Left renal pelvis (tissue), 4 donors: Measurements from ENCODE around the gene ASCC2. TPM values are rescaled to one million over a fixed set of nuclear protein-coding genes. Genes with fewer than 3 reads are reported as not detected.

Experiments
- DNase-seq, 4 donors: peaks; one replicate each; pipeline ENCODE4 v3.0.0-alpha.2; 2013; ENCODE audit warnings: low read depth in 4 of 4, low spot score in 3 of 4
- polyA plus RNA-seq, 4 donors: library from polyadenylated mRNA; unstranded; fragments of 120-200 nt; gene quantifications; one replicate each; pipeline ENCODE4 v1.2.1, GENCODE V29; 2013; ENCODE audit not compliant: insufficient read length in 4 of 4

The ASCC2 gene
- polyA plus RNA-seq, 4 donors, result 37.0 to 57.0 (median 42.3) TPM

GRCh38 chr22:29788339-29789279, 49.5 kb downstream of the ASCC2 start:
- no peak for DNase-seq

GRCh38 chr22:29787371-29787980, 50.6 kb downstream of the ASCC2 start:
- DNase-seq, result no peak

- DNase-seq, result no peak
Measured at GRCh38 chr22:29786031-29786430, 52.0 kb downstream of the ASCC2 start.

DNA sequence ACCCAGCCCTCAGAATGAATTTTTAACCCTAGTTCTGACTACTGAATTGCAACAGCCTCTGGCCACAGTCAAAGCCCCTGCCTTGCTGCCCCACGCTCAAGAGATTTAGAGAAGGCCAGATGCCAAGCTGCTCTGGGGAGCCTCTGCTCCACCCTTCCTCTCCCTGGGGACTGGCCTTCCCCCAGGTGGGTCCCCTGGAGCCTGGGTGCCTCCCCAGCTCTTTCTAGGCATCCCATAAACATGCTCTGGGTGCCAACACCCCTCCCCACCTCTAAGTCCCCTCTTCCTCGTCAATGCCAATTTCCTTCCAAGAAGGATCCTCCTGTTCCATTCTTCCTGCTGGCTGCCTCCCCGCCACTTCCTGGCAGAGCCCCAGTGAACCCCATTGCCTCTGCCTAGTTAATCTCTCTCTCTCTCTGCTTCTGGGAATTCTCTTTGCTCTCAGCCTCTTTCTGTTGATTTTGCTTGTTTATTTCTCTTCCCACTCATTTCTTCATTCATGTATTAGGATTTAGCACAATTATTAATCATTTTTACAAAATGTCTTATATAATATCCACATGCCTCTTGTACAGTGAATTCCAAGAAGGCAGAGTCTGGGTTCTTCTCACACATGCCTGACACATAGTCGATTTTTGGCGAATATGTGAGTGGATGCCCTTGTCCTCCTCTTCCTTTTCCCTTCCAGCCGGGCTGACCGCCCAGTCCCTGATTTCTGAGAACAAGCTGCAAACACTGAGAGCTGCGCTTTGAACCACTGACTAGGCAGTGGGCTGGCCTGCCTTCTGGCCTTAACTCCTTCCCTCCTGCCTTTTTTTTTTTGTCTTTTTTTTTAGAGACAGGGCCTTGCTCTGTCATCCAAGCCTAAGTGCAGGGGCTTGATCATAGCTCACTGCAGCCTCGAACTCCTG, 53.4 kb downstream of the ASCC2 start:
- no peak for DNase-seq

DNA sequence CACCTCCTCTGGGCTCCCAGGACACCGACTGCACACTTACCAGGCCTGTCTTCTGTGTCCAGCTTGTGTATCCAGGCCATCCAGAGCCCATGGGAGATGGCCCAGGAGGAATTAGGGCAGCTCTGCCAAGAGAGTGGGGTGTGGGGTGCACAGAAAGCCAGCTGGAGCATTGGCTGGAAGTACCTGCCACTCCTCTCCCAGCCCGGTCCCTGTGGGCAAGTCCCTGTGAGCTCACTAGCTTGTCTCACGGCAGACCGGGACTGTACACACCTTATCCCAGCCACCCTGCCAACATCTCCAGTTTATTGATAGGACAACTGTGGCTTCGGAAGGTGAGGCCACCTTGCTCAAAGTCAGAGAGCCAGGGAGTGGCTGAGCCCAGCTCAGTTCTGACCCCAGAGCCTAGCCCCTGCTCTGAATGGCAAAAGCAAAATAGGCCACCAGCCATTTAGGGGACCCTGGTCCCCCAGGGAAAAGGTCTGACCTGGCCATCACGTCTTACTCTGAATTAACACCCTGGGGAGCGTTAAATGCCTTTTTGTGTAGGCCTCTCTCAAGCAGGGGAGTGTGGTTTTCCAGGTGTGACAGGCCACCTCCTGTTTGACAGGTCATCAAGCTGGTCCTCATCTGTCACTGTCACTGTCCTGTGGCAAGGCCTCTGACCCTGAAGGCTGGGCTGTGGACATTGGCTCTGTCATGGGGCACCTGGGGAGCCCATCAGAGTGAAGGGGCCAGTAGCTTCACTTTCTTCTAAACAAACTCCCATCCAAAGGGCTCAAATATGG, 55.8 kb downstream of the ASCC2 start:
- no peak for DNase-seq

GRCh38 chr22:29780748-29781676, 57.1 kb downstream of the ASCC2 start:
- no peak for DNase-seq

DNA sequence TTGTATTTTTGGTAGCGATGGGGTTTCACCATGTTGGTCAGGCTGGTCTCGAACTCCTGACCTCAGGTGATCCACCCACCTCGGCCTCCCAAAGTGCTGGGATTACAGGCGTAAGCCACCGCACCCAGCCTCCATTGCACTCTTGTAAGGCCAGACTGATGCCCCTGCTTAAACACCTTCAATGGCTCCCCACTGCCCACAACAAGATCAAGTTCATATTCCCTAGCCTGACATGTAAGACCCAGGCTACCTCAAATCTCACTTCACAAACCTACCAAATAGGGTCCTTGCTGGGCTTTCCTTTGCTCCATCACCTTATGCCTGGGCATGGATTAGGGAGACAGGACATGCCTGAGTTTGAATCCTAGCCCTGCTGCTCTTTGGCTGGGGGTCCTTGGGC, 57.9 kb downstream of the ASCC2 start:
- no peak for DNase-seq

- no peak for DNase-seq
Measured at GRCh38 chr22:29773233-29773632, 64.8 kb downstream of the ASCC2 start.

GRCh38 chr22:29772170-29772641, 65.9 kb downstream of the ASCC2 start:
- DNase-seq, result no peak

DNA sequence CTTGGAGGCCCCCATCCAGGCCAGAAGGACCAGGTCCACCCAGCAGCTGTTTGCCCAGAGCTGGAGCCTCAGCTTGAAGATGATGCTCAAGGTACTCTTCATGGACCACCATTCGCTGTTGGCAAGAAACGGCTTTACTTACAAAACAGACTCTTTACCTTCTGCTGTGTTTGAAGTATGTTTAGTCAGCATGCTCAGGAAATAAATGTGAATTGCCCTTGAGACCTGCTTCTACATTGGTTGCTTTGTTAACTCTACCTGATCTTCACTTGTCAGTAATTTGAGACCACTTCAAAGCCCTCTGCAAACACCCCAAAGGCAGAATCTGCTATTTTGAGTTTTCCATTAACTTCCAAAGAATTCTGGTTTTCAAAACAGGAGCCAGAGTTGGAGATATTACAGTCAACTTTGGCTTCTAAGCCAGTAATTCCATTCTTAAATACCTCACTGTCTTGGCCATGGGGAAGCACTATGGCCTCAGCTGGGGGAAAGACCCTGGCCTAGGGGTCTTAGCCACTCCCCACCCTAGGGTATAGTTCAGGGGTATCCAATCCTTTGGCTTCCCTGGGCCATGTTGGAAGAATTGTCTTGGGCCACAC, 68.3 kb downstream of the ASCC2 start:
- no peak for DNase-seq

DNA sequence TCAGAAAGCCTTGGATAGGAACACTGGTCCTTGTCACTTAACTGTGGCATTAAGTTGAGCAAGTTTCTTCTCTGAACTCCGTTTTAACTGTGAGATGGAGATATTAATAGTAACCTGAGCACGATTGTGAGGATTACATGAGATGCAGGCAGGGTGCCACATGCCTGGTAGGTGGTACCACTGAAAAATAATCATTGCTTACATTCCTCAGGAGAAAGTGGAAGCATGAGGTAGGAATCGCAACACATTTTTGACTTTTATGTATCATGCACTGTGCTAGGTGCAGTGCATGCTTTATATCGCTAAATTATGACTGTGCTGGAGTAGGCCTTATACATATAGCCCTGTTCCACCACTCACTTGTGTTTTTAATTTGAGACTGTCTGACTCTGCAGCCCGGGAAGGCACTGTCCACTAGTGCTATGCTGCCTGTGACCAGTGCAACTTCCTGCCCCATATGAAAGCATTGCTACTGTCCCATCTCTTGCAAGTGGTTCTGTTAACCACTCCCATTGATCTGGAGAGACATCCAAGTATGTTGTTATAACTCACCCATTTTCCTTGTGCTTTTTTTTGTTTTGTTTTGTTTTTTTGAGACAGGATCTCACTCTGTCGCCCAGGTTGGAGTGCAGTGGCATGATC, 69.9 kb downstream of the ASCC2 start:
- DNase-seq, result no peak

DNA sequence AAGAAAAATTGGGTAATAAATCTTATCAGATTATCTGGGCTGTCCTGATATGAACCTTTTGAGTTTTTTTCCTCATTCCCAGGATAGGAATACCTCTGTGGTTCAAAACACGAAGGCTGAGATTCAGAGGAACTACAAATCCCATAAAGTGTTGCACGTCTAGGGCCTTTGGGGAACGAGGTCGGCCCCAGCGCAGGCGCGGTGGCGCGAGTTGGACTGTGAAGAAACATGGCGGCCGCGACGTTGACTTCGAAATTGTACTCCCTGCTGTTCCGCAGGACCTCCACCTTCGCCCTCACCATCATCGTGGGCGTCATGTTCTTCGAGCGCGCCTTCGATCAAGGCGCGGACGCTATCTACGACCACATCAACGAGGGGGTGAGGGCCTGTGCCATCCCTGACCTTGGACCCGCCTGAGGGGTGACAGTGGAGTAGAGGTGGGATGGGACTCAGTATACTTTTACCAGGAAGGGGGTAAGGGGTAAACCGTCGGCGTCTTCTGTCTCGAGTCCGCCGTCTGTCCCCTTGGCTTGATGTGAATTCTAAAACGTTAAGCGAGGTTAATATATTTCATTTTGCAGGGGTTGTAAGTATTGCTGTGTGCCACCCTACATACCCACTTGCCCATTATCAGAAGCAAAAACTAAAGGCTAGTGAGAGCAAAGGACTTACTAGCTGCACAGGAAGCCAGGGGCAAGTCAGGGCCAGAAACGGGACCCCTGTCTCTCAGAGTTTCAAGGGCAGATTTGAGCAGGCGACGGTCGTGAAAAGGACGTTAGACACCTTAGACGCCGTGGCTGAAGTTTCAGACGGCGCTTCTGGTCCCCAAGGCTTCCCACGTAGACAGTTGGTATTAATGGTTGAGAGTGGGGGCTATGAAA, 70.7 kb downstream of the ASCC2 start, which contains the start of gene UQCR10:
UQCR10 (plus strand) TSS at position 199 of the 881 bp plus-strand sequence; CDS start at position 229, 30 bp downstream.
- DNase-seq, result peak; percentile 78 to 86 (median 82)

DNA sequence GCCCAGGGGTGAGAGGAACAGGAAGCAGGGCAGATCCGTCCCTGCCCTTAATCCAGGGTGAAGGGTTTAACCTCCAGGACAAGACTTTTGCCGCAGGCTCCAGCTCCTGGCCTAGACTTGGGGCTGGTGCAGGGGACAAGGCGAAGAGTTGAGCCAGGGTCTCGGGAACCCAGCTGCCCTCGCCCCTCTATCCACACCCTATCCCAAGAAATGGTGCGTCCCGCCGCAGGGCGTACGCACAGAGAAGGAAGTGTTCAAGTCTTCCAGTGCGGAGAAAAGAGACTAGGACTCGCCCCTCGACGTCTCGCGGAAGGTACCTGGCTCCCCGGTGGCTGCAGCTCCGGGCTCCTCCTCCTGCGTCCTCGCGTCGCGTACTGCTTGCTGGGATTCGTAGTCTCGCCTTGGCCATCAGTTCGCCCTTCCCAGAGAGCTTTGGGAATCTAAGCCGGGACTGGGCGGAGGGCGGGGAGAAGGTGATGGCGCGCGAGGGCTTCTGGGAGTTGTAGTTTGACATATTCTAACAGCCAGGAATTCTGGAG, 71.4 kb downstream of the ASCC2 start, which contains the start of gene ZMAT5:
ZMAT5 (minus strand) TSS at position 376 of the 539 bp plus-strand sequence. CDS start 18,463 bp downstream, outside the sequence.
- peak; percentile 86 to 94 (median 91) for DNase-seq

GRCh38 chr22:29765905-29766631, 72.0 kb downstream of the ASCC2 start:
- DNase-seq, result peak in 1 of 4 donors; percentile 2

DNA sequence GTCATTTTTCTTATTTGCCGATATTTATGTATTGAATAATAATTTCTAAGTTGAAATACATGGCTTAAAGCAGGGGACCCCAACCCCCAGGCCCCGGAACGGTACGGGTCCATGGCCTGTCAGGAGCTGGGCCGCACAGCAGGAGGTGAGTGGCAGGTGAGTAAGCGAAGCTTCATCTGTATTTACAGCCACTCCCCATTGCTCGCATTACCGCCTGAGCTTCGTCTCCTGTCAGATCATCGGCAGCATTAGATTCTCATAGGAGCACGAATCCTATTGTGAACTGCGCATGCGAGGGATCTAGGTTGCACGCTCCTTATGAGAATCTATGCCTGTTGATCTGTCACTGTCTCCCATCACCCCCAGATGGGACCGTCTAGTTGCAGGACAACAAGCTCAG, 75.8 kb downstream of the ASCC2 start:
- no peak for DNase-seq

DNA sequence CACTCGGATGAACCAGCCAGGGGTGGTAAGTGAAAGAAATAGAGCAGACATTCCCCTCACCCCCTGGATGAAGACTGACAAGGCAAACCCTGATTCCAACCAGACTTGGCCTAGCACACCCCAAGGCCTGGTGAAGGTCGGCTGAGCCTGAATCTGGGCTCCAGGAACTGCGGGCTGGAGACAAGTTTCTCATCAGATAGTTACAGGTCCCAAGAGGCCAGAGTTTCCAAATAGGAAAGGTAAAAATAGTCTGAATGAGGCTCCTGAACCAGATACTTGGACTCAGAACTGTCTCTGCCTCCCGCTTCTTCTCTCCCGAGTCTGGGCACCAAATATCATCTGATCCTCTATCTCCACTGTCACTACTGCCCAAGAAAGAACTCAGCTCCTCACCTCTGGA, 79.1 kb downstream of the ASCC2 start:
- no peak for DNase-seq
